ENCODE measurements around the gene LSM3.

LSM3 gene

DNA sequence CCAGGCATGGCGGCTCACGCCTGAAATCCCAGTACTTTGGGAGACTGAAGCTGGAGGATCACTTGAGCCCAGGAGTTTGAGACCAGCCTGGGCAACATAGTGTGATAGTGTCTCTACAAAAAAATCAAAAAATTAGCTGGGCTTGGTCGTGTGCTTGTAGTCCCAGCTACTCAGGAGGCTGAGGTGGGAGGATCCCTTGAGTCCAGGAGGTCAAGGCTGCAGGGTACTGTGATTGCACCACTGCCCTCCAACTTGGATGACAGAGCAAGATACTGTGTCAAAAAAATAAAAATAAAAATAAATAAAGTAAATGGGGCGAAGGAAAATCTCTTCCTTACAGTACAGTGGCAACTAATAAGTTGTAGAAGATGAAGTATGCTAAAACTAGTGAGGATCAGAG is 29.6 kb downstream of the LSM3 start:
- TF ChIP-seq CTCF (IDR thresholded peaks at IDR 0.05; ENCODE audit: control insufficient read depth, insufficient read depth, low read depth, low read length, missing control alignments): no peak
- no peak overlapping the region for H3K4me3 ChIP-seq (ENCODE audit: control insufficient read depth, low read depth, low read length)
- no peak for DNase-seq (ENCODE audit: low read depth)

DNA sequence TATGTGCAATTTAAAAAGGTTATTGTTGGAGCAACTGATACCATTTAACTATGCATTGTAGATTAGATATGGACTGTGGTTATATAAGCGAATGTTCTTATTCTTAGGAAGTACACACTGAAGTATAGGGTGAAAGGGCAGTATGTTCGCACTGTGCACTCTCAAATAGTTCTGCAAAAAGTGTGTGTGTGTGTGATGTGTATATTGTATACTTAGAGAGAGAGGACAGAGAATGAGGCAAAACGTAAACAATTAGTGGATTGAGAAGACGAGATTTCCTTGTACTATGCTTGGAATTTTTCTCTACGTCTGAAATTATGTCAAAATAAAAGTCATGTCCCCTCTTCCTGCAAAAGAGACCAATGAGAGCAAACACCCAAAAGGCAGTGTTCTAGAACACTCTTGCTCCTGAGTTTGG is 30.4 kb downstream of the LSM3 start:
- DNase-seq (ENCODE audit: low read depth): no peak
- no peak for TF ChIP-seq CTCF (IDR thresholded peaks at IDR 0.05; ENCODE audit: control insufficient read depth, insufficient read depth, low read depth, low read length, missing control alignments)
- H3K4me3 ChIP-seq (ENCODE audit: control insufficient read depth, low read depth, low read length): no peak overlapping the region

- TF ChIP-seq CTCF (IDR thresholded peaks at IDR 0.05; ENCODE audit: control insufficient read depth, insufficient read depth, low read depth, low read length, missing control alignments): no peak
- no peak overlapping the region for H3K4me3 ChIP-seq (ENCODE audit: control insufficient read depth, low read depth, low read length)
- DNase-seq (ENCODE audit: low read depth): no peak
These were observed 31.1 kb downstream of the LSM3 start for GRCh38 chr3:14209581-14210289.

DNA sequence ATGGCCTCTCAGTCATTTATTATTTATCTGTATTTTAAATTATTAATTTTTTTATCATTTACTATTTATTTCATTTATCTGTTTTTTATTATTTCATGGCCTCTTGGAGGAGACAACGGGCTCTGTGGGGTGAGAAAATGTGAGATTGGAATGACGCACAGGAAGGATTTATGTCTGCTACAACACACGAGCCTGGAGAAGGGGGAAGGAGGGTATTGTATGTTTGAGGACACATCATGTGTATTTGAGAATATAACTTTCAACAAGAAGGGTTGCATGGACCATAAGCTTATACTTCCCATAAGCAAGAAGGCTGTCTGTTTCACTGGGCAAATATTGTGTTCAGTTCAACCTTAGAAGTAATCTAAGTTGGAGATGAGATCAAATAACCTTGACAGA is 31.7 kb downstream of the LSM3 start:
- no peak overlapping the region for H3K4me3 ChIP-seq (ENCODE audit: control insufficient read depth, low read depth, low read length)
- TF ChIP-seq CTCF (IDR thresholded peaks at IDR 0.05; ENCODE audit: control insufficient read depth, insufficient read depth, low read depth, low read length, missing control alignments): no peak
- no peak for DNase-seq (ENCODE audit: low read depth)

DNA sequence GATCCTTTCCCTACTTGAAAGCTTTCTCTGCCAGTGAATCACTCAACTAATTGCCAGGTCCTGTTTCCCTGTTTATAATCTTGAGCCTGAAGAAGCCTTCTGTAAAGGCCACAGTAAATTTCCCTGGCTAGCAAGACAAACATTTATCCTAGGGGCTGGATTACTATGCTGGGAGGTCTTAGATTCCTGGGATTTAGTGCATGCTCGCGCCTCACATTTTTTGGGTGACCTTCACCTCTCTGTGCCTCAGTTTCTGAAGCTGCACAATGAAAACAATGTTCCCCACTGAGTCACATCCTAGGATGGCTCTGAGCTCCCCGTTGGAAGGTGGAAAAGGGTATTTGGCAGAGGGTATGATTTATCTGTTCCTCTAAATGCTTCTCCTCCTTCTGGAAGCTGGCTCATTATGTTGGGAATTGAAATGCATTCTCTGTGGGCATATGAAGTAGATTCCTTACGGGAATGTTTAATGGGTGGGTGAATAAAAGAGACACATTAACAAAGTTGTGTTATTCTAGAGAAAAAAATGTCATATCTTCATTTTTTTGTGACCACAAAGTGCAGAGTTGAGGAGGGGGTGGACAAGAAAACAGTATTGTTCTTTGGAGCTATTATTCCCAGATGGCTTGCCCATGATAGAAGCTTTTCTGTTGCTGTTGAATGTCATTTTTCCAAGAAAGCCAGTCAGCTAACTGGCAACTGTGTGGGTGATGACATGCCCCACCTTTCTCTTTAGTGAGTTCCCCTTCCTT is 32.4 kb downstream of the LSM3 start:
- H3K4me3 ChIP-seq (ENCODE audit: control insufficient read depth, low read depth, low read length): no peak overlapping the region
- TF ChIP-seq CTCF (IDR thresholded peaks at IDR 0.05; ENCODE audit: control insufficient read depth, insufficient read depth, low read depth, low read length, missing control alignments): no peak
- DNase-seq (ENCODE audit: low read depth): peak; percentile 99

DNA sequence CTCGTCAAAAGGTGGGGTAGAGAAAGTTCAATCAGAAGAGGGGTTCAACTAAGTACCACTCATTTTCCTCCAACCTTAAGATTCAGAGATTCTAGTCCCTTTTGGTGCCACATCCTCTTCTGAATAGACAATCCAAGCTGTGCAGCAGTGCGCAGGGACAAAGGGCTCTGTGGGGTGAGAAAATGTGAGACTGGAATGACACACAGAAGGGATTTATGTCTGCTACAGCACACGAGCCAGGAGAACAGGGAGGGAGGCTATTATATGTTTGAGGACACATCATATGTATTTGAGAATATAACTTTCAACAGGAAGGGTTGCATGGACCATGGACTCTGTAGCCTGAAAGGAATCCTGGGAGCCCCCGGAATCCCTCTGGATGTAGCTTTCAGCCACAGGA is 33.0 kb downstream of the LSM3 start:
- no peak for TF ChIP-seq CTCF (IDR thresholded peaks at IDR 0.05; ENCODE audit: control insufficient read depth, insufficient read depth, low read depth, low read length, missing control alignments)
- H3K4me3 ChIP-seq (ENCODE audit: control insufficient read depth, low read depth, low read length): no peak overlapping the region
- DNase-seq (ENCODE audit: low read depth): no peak

All from AG09309 (cell line).